ENCODE data around the gene MAML2. TPM values are rescaled to one million over a fixed set of nuclear protein-coding genes. Genes with fewer than 3 reads are reported as not detected.

Gene MAML2
- total and polyA plus RNA-seq, 2 experiments from 2014 or later, result 2.0 to 7.1 TPM

DNA sequence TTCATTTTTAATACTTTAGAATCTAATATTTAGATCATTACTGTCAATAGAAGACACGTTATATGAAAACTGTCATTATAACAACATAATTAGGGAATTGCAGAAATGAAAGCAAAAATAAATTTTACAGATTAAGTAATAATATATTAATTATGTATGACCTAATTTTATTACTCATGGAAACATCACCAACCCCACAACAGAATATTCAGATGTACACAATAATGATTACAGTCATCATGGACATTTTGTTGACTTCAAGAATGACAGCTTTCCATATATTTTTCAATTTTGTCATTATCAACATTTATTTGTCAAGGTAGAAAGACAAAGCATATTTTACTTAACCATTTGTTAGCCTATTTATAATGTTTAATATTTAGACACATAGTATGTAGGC, 119.9 kb downstream of the MAML2 start:
- ATAC-seq (no peak), DNase-seq (ENCODE audit: low spot score) (no peak)
- no peak overlapping the region for H3K27ac Mint-ChIP-seq
- no peaks in the 10 kb centered on the region; the same call in 2 of the 3 replicates for H3K9me3 Mint-ChIP-seq
- Histone ChIP-seq H3K36me3 (ENCODE audit: insufficient read depth) (no peaks in the 10 kb centered on the region), H3K27me3 (ENCODE audit: insufficient read depth) (no peaks in the 10 kb centered on the region), H3F3A (replicated peaks; ENCODE audit: low read depth) (no peaks in the 10 kb centered on the region), H3K4me2 (no peak overlapping the region), H3K79me2 (replicated peaks; ENCODE audit: insufficient read depth) (no peaks in the 10 kb centered on the region), H3K4me3 (no peak overlapping the region), H3K4me1 (ENCODE audit: insufficient read depth) (peaks cover 13% of the 10 kb centered on the region; the same call in 1 of the 2 replicates), H3K9me2 (ENCODE audit: insufficient read depth) (no peaks in the 10 kb centered on the region), H3K27ac (ENCODE audit: low read depth) (no peak overlapping the region), H2AFZ (no peak overlapping the region), H4K20me1 (replicated peaks; ENCODE audit: insufficient read depth) (no peaks in the 10 kb centered on the region)
- no peak overlapping the region for H3K4me3 Mint-ChIP-seq
- peaks cover 8% of the 10 kb centered on the region for H3K4me1 Mint-ChIP-seq
- H3K27me3 Mint-ChIP-seq (ENCODE audit: insufficient read depth, low read depth, poor library complexity), result peaks cover under 1% of the 10 kb centered on the region
- TF ChIP-seq NANOG (IDR thresholded peaks at IDR 0.05; ENCODE audit: borderline replicate concordance), result no peak
- TF ChIP-seq, protein P1, sequence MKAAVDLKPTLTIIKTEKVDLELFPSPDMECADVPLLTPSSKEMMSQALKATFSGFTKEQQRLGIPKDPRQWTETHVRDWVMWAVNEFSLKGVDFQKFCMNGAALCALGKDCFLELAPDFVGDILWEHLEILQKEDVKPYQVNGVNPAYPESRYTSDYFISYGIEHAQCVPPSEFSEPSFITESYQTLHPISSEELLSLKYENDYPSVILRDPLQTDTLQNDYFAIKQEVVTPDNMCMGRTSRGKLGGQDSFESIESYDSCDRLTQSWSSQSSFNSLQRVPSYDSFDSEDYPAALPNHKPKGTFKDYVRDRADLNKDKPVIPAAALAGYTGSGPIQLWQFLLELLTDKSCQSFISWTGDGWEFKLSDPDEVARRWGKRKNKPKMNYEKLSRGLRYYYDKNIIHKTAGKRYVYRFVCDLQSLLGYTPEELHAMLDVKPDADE (IDR thresholded peaks at IDR 0.05), result no peak
- TF ChIP-seq ZNF114 (CRISPR knock-in tag; IDR thresholded peaks at IDR 0.05), result no peak
- TF ChIP-seq STAT1 (IDR thresholded peaks at IDR 0.05; ENCODE audit: unreplicated experiment), result no peak
- no peak for TF ChIP-seq CREB1 (CRISPR knock-in tag; IDR thresholded peaks at IDR 0.05; ENCODE audit: low read depth)
- no peak for TF ChIP-seq EZH2 (IDR thresholded peaks at IDR 0.05; ENCODE audit: low read depth, unreplicated experiment)
- no peaks in the 10 kb centered on the region for H3K36me3 Mint-ChIP-seq (ENCODE audit: low read depth)

DNA sequence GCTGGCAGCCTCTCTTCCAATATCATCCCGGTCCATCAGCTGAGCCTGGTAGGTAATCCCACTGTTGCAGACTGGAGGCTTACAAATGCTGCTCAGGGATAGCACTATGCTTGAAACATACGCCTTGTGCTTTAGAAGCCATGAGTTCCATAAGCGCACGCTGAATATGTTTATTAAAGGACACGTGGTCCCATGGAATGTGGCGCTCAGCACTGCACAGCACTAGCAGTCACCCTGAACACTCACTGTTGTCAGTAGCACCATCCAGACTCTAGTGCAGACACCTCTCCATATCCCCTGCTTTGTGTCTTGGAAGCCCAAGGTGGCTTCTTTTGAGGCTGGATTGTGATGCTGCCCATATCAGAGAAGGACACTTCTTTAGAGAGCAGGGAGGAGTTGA, 120.9 kb downstream of the MAML2 start:
- H3K4me3 Mint-ChIP-seq, result no peak overlapping the region
- peaks cover 8% of the 10 kb centered on the region for H3K4me1 Mint-ChIP-seq
- Histone ChIP-seq H3F3A (replicated peaks; ENCODE audit: low read depth) (no peaks in the 10 kb centered on the region), H4K20me1 (replicated peaks; ENCODE audit: insufficient read depth) (no peaks in the 10 kb centered on the region), H3K4me2 (no peak overlapping the region), H3K9me2 (ENCODE audit: insufficient read depth) (no peaks in the 10 kb centered on the region), H3K27ac (ENCODE audit: low read depth) (no peak overlapping the region), H3K4me1 (ENCODE audit: insufficient read depth) (peaks cover 13% of the 10 kb centered on the region; the same call in 1 of the 2 replicates), H2AFZ (no peak overlapping the region), H3K4me3 (no peak overlapping the region), H3K36me3 (ENCODE audit: insufficient read depth) (no peaks in the 10 kb centered on the region), H3K27me3 (ENCODE audit: insufficient read depth) (no peaks in the 10 kb centered on the region), H3K79me2 (replicated peaks; ENCODE audit: insufficient read depth) (no peaks in the 10 kb centered on the region)
- 0 out of 2 replicates have a peak overlapping the region, but pooled peaks have one; percentile 38 for H3K27ac Mint-ChIP-seq
- no peaks in the 10 kb centered on the region for H3K36me3 Mint-ChIP-seq (ENCODE audit: low read depth)
- no peaks in the 10 kb centered on the region for H3K27me3 Mint-ChIP-seq (ENCODE audit: insufficient read depth, low read depth, poor library complexity)
- no peak for TF ChIP-seq JUNB (IDR thresholded peaks at IDR 0.05; ENCODE audit: unreplicated experiment)
- H3K9me3 Mint-ChIP-seq, result no peaks in the 10 kb centered on the region; the same call in 2 of the 3 replicates
- ATAC-seq, result no peak; the same call in 2 of the 3 replicates
- no peak for DNase-seq (ENCODE audit: low spot score)

DNA sequence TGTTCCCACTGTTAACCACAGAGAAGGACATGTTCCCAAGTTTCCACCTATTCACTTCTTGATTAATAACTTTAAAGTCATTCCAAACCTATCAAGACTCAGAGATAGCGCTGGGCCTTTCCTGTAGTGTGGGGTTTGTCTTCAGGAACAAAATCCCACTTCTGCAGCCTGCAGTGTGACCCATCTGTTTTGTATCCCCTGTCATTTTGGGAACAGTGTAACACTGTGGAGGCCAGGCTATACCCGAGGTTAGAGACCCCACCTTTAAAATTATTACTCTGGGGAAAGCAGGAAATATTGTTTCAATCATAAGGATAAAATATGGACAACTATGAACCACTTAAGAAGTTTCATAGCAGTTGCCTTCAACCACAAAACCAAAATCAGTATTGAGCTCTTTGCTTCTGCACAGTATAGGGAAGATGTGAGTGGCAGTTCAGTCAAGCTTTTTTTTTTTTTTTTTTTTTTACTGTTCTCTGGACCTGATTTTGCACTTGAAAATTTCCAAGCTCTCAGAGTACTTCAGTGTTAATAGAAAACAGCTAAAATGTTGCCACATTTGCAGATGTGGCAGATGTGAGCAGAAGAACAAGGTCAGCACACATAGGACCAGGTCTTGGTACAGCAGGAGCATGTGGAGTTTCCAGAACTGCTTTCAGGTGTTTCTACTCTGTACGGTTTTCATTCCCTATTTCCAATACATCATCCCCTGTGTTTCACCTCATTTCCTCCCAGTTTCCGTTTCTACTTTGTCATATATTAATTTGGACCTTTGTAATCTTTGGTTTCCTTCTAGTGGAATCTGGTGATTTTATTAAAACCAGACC, 121.5 kb downstream of the MAML2 start:
- Histone ChIP-seq H3K9me2 (ENCODE audit: insufficient read depth) (no peaks in the 10 kb centered on the region), H3K27ac (ENCODE audit: low read depth) (no peak overlapping the region), H3F3A (replicated peaks; ENCODE audit: low read depth) (no peaks in the 10 kb centered on the region), H3K79me2 (replicated peaks; ENCODE audit: insufficient read depth) (no peaks in the 10 kb centered on the region), H3K36me3 (ENCODE audit: insufficient read depth) (no peaks in the 10 kb centered on the region), H3K4me1 (ENCODE audit: insufficient read depth) (peaks cover 13% of the 10 kb centered on the region; the same call in 1 of the 2 replicates), H3K4me3 (no peak overlapping the region), H4K20me1 (replicated peaks; ENCODE audit: insufficient read depth) (no peaks in the 10 kb centered on the region), H3K27me3 (ENCODE audit: insufficient read depth) (no peaks in the 10 kb centered on the region), H2AFZ (no peak overlapping the region), H3K4me2 (no peak overlapping the region)
- H3K9me3 Mint-ChIP-seq, result no peaks in the 10 kb centered on the region; the same call in 2 of the 3 replicates
- H3K27me3 Mint-ChIP-seq (ENCODE audit: insufficient read depth, low read depth, poor library complexity), result no peaks in the 10 kb centered on the region
- ATAC-seq (no peak), DNase-seq (ENCODE audit: low spot score) (no peak)
- no peaks in the 10 kb centered on the region for H3K36me3 Mint-ChIP-seq (ENCODE audit: low read depth)
- peaks cover 12% of the 10 kb centered on the region for H3K4me1 Mint-ChIP-seq
- H3K4me3 Mint-ChIP-seq, result no peak overlapping the region
- H3K27ac Mint-ChIP-seq, result no peak overlapping the region
- TF ChIP-seq JUNB (IDR thresholded peaks at IDR 0.05; ENCODE audit: unreplicated experiment) (no peak), EZH2 (IDR thresholded peaks at IDR 0.05; ENCODE audit: low read depth, unreplicated experiment) (no peak)
- TF ChIP-seq, protein P2, sequence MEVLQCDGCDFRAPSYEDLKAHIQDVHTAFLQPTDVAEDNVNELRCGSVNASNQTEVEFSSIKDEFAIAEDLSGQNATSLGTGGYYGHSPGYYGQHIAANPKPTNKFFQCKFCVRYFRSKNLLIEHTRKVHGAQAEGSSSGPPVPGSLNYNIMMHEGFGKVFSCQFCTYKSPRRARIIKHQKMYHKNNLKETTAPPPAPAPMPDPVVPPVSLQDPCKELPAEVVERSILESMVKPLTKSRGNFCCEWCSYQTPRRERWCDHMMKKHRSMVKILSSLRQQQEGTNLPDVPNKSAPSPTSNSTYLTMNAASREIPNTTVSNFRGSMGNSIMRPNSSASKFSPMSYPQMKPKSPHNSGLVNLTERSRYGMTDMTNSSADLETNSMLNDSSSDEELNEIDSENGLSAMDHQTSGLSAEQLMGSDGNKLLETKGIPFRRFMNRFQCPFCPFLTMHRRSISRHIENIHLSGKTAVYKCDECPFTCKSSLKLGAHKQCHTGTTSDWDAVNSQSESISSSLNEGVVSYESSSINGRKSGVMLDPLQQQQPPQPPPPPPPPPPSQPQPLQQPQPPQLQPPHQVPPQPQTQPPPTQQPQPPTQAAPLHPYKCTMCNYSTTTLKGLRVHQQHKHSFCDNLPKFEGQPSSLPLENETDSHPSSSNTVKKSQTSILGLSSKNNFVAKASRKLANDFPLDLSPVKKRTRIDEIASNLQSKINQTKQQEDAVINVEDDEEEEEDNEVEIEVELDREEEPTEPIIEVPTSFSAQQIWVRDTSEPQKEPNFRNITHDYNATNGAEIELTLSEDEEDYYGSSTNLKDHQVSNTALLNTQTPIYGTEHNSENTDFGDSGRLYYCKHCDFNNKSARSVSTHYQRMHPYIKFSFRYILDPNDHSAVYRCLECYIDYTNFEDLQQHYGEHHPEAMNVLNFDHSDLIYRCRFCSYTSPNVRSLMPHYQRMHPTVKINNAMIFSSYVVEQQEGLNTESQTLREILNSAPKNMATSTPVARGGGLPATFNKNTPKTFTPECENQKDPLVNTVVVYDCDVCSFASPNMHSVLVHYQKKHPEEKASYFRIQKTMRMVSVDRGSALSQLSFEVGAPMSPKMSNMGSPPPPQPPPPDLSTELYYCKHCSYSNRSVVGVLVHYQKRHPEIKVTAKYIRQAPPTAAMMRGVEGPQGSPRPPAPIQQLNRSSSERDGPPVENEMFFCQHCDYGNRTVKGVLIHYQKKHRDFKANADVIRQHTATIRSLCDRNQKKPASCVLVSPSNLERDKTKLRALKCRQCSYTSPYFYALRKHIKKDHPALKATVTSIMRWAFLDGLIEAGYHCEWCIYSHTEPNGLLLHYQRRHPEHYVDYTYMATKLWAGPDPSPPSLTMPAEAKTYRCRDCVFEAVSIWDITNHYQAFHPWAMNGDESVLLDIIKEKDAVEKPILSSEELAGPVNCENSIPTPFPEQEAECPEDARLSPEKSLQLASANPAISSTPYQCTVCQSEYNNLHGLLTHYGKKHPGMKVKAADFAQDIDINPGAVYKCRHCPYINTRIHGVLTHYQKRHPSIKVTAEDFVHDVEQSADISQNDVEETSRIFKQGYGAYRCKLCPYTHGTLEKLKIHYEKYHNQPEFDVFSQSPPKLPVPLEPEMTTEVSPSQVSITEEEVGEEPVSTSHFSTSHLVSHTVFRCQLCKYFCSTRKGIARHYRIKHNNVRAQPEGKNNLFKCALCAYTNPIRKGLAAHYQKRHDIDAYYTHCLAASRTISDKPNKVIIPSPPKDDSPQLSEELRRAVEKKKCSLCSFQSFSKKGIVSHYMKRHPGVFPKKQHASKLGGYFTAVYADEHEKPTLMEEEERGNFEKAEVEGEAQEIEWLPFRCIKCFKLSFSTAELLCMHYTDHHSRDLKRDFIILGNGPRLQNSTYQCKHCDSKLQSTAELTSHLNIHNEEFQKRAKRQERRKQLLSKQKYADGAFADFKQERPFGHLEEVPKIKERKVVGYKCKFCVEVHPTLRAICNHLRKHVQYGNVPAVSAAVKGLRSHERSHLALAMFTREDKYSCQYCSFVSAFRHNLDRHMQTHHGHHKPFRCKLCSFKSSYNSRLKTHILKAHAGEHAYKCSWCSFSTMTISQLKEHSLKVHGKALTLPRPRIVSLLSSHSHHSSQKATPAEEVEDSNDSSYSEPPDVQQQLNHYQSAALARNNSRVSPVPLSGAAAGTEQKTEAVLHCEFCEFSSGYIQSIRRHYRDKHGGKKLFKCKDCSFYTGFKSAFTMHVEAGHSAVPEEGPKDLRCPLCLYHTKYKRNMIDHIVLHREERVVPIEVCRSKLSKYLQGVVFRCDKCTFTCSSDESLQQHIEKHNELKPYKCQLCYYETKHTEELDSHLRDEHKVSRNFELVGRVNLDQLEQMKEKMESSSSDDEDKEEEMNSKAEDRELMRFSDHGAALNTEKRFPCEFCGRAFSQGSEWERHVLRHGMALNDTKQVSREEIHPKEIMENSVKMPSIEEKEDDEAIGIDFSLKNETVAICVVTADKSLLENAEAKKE (CRISPR knock-in tag; IDR thresholded peaks at IDR 0.05), result no peak

All from GM23338 (cell line).